Adrenal gland (tissue), 5 donors: ENCODE measurements around the gene MAST4.

Source experiments
- CTCF ChIP-seq, 6 experiments: fragments of 450-650 bp in 4 of 6; fragments of 200-600 bp in 2 of 6; sonication (generic) in 1 of 6; IDR thresholded peaks; 1 replicate in 5 of 6; 2 replicates in 1 of 6; pipeline versions ENCODE4 v1.5.1 to v1.8.0; 2016 to 2021; ENCODE audit warnings: antibody characterized with exemption in 6 of 6, mild to moderate bottlenecking in 2 of 6, moderate library complexity in 1 of 6
- POLR2A ChIP-seq, 2 donors: fragments of 450-650 bp; IDR thresholded peaks; one replicate each; pipeline ENCODE4 v1.6.1; 2017; ENCODE audit warnings: antibody characterized with exemption in 2 of 2, mild to moderate bottlenecking in 2 of 2, moderate library complexity in 1 of 2
- donor health status: DM: no; HTN: no; CAD: no.

GRCh38 chr5:66769839-66770617 lies 173.8 kb downstream of the MAST4 start:
- TF ChIP-seq CTCF (IDR thresholded peaks at IDR 0.05) (no peak), POLR2A (IDR thresholded peaks at IDR 0.05) (no peak)
